HG02943 (cell line): ENCODE data around the gene HSP90AB1.

Experiments used
- ATAC-seq: cut with Tn5 transposase; IDR thresholded peaks from one replicate; pipeline ENCODE4 v1.9.1; 2021; ENCODE audit warnings: mild to moderate bottlenecking, low read depth, moderate library complexity; ENCODE audit not compliant: unreplicated experiment

The HSP90AB1 gene

DNA sequence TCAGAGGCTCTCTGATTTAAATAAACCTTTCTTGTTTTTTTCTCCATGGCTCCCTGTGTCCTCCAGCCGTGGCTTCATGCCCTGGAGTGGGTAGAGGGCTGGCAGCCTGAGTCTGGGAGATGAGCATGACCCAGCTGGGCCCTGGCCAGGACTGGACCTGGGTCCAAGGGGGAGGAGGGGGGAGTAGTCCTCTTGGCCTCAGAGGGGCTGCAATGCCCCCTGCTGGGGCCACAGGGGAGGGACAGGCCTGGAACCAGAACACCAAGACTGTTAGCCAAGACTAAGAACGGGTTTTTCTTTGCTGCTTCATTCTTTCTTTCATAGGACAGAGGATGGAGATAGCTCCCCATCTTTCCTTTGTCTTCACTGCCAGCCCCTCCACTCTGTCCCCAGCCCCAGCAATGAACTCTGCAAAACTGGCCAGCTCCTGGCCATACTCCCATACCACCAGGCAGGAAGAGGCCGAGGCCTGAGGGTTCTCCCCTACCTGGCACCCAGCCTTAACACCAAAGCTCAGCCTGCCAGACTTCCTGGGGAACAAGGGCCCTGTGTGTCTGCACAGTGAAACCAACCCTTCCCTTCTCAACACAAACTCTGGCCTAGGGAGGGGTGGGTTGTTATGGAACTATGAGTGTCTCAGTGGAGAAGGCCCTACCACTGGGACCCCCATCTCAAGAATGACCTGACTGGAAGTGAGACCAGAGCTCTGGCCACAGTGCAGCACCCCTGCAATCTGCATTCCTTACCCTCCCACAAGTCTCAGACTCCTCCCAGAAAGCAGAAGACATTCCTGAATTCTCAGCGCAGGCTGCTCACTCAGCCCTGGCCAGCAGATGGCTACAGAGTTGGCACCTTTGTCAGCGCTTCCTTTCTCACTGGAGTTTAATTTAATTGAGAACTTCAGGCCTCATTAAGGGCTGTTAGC is 12.5 kb upstream of the HSP90AB1 start:
- no peak for ATAC-seq

- no peak for ATAC-seq
These were observed 11.6 kb upstream of the HSP90AB1 start for GRCh38 chr6:44235269-44235668.

DNA sequence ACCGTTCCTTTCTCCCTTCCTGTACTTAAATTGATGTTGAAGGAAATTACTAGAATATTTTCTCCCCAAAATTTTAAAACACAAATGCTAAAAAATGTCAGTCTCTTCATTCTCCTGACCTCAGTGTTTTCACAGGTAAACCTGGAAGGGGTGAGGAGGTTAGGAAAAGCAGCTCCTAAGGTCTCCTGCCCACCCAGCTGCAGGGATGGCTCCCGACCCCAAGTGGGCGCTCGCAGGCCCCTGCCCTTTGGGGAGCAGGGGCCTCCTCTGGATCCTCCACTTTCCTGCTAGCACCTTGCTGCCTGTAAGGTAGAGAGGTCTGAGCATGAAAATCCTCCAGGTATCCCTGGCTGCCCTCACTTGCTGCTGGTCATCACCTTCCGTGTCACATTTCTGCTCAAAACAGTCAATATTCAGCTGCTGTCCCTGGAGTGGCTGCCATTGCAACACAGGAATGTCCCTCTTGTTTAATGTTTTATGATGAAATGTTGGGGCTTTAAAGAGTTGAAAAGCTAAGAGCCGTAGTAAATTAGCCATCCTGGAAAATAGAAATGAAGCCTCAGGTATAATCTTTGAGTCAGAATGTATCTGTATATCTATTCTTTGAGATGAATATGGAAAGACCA is 10.9 kb upstream of the HSP90AB1 start:
- ATAC-seq: no peak

DNA sequence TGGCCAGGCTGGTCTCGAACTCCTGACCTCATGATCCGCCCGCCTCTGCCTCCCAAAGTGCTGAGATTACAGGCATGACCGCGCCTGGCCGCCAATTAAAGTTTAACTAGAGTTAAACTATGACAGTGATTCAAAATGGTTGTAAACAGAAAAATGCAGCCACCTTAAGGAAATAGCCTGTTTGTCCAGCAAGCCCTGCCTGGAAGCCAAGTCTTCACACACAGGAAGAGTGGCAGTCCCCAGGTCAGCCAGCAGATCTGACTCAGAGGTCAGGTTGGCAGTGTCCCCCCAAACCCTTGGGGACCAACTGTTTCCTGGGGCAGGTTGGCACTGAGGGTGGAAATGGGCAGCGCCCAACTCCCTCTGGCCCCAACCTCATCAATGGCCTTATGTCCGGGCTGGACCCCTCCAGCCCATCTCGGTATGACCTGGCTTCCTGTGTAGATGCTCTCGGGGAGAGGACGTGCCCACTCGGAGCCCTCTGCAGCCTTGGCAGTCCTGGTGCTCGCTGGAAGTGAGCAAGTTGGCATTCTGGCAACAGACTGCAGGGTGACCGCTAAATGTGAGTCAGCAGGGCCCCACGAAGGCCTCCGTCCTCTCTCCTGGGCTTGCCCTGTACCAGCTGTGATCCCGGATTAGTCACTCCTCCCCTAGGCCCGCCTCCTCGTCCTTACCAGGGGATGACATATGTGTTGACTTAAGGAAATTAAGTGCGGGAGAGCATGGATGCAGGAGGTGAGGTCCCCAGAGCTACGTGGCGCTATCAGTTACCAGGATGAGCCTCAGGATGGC is 9.7 kb upstream of the HSP90AB1 start:
- ATAC-seq: peak; percentile 49

- peak; percentile 66 for ATAC-seq
These were observed 9.0 kb upstream of the HSP90AB1 start for GRCh38 chr6:44237813-44238433.

DNA sequence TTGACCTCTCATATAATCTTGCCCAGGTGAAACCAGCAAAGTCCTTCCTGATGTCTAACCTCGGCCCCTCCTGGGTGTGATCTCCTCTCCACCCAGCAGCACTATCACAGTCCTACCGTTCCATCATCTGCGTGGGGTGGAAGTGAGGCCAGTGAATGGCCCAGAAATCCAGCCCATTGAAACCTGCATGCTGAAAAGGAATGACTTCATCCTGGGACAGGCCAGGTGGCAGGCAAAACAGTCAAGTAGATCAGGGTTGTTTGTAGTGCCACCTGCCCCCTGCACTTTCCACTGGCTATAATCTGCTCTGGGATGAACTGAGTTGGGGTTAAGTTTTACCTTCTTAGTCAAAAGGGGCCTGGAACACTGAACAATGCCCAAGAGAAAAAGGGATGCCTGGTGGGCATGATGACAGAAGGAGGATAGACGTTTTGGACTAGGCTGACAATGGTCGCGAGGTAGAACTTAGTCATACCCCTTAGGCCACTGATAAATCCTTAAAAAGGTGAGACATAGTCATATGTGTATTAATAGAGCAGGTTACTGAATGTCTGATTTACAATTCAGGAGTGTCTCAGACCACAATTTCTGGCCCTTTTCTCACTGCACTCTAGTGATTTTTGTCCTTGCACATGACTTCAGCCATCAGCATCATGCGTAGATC is 8.1 kb upstream of the HSP90AB1 start:
- ATAC-seq: no peak

GRCh38 chr6:44243345-44243744 is 3.6 kb upstream of the HSP90AB1 start:
- ATAC-seq: no peak

DNA sequence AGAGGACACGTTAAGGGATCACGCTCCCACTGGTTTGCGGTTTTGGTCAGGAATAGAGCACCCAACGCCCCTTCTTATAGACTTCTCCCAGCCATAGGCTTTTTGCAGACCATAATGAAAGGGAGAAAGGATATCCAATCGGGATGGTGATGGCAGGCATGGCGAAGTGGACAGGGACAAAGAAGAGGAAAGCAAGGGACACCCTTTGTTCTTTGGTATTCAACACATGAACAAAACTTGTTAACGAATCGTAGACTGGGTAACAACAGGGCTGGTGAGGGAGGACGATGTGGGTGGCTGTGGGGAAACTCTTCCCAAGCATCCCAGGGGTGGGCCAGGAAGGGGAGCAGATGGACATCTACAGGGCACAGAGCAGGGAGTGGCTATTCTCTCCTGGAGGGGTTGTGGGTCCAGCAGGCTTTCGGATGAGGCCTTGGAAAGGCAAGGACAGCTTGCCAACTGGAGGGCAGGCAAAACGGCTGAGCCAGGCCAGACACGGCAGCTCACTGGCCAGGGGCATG is 1.4 kb upstream of the HSP90AB1 start:
- no peak for ATAC-seq

- peak; percentile 49 for ATAC-seq
These were observed 814 bp upstream of the HSP90AB1 start for GRCh38 chr6:44245912-44246662.

- ATAC-seq: peak; percentile 31
These were observed 719 bp downstream of the HSP90AB1 start for GRCh38 chr6:44247338-44248302.

- no peak for ATAC-seq
These were observed 1.7 kb downstream of the HSP90AB1 start for GRCh38 chr6:44248579-44248978.

DNA sequence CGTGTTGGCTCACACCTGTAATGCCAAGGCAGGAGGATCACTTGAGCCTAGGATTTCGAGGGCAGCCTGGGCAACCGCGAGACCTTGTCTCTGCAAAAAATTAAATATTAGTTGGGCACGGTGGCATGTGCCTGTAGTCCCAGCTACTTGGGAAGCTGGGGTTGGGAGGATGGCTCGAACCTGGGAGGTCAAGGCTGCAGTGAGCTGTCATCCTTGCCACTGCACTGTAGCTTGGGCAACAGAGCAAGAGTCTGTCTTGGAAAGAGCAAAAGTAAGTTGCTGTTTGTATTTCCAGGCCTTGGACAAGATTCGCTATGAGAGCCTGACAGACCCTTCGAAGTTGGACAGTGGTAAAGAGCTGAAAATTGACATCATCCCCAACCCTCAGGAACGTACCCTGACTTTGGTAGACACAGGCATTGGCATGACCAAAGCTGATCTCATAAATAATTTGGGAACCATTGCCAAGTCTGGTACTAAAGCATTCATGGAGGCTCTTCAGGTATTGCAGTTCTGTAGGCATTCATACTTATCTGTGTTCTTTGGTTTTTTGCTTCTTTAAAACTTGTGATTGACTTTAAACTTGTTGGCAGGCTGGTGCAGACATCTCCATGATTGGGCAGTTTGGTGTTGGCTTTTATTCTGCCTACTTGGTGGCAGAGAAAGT is 2.3 kb downstream of the HSP90AB1 start:
- no peak for ATAC-seq

- no peak for ATAC-seq
These were observed 3.3 kb downstream of the HSP90AB1 start for GRCh38 chr6:44250067-44250717.

- ATAC-seq: no peak
These were observed 3.8 kb downstream of the HSP90AB1 start for GRCh38 chr6:44250718-44251123.

GRCh38 chr6:44251576-44252524 is 4.9 kb downstream of the HSP90AB1 start:
- ATAC-seq: no peak
